ENCODE results near the gene DHRS12.

Gene DHRS12

GRCh38 chr13:51845574-51846318 lies 41.8 kb upstream of the DHRS12 start:
- Histone ChIP-seq H3K36me3 (replicated peaks; ENCODE audit: low read depth, low read length) (no peaks in the 10 kb centered on the region), H3K9ac (ENCODE audit: low read length) (no peak overlapping the region), H3K4me2 (ENCODE audit: low read length) (peak overlapping the region; percentile 43; the same call in 1 of the 2 replicates), H3K79me2 (ENCODE audit: low read length) (no peaks in the 10 kb centered on the region), H3K4me1 (ENCODE audit: low read length) (peaks cover 7% of the 10 kb centered on the region), H4K20me1 (ENCODE audit: insufficient read depth, low read length) (no peaks in the 10 kb centered on the region), H2AFZ (ENCODE audit: low read depth, low read length) (peak overlapping the region; percentile 95), H3K27ac (ENCODE audit: low read length) (no peak overlapping the region), H3K27me3 (ENCODE audit: low read depth, low read length) (peaks cover 22% of the 10 kb centered on the region), H3K9me3 (ENCODE audit: insufficient read depth, low read length) (no peaks in the 10 kb centered on the region), H3K4me3 (ENCODE audit: low read length) (no peak overlapping the region)
- TF ChIP-seq CTCF (IDR thresholded peaks at IDR 0.05; ENCODE audit: low read depth, low read length) (no peak), EZH2phosphoT487 (IDR thresholded peaks at IDR 0.05; ENCODE audit: low read depth) (no peak)

GRCh38 chr13:51844862-51845573 lies 41.1 kb upstream of the DHRS12 start, which contains the start of gene TMEM272:
Gene TMEM272 (minus strand): TSS chr13:51845177. CDS start chr13:51838530, 6,647 bp downstream.
- Histone ChIP-seq H3K79me2 (ENCODE audit: low read length) (no peaks in the 10 kb centered on the region), H3K9ac (ENCODE audit: low read length) (no peak within 1 kb of the TSS), H3K9me3 (ENCODE audit: insufficient read depth, low read length) (no peaks in the 10 kb centered on the region), H3K4me2 (ENCODE audit: low read length) (peak within 1 kb of the TSS; percentile 43), H3K36me3 (replicated peaks; ENCODE audit: low read depth, low read length) (no peaks in the 10 kb centered on the region), H2AFZ (ENCODE audit: low read depth, low read length) (peak within 1 kb of the TSS; percentile 95), H3K27ac (ENCODE audit: low read length) (no peak within 1 kb of the TSS), H3K4me3 (ENCODE audit: low read length) (peak within 1 kb of the TSS; percentile 56), H3K4me1 (ENCODE audit: low read length) (peaks cover 7% of the 10 kb centered on the region), H4K20me1 (ENCODE audit: insufficient read depth, low read length) (no peaks in the 10 kb centered on the region), H3K27me3 (ENCODE audit: low read depth, low read length) (peaks cover 22% of the 10 kb centered on the region)
- TF ChIP-seq CTCF (IDR thresholded peaks at IDR 0.05; ENCODE audit: low read depth, low read length): peak; percentile 98
- TF ChIP-seq EZH2phosphoT487 (IDR thresholded peaks at IDR 0.05; ENCODE audit: low read depth): no peak

- Histone ChIP-seq H3K4me1 (ENCODE audit: low read length) (peaks cover 7% of the 10 kb centered on the region), H3K9ac (ENCODE audit: low read length) (no peak overlapping the region), H3K27ac (ENCODE audit: low read length) (no peak overlapping the region), H3K79me2 (ENCODE audit: low read length) (no peaks in the 10 kb centered on the region), H3K27me3 (ENCODE audit: low read depth, low read length) (peaks cover 22% of the 10 kb centered on the region), H3K4me3 (ENCODE audit: low read length) (no peak overlapping the region), H3K9me3 (ENCODE audit: insufficient read depth, low read length) (no peaks in the 10 kb centered on the region), H3K4me2 (ENCODE audit: low read length) (no peak overlapping the region), H2AFZ (ENCODE audit: low read depth, low read length) (no peak overlapping the region), H4K20me1 (ENCODE audit: insufficient read depth, low read length) (no peaks in the 10 kb centered on the region), H3K36me3 (replicated peaks; ENCODE audit: low read depth, low read length) (no peaks in the 10 kb centered on the region)
- TF ChIP-seq EZH2phosphoT487 (IDR thresholded peaks at IDR 0.05; ENCODE audit: low read depth): no peak
- TF ChIP-seq CTCF (IDR thresholded peaks at IDR 0.05; ENCODE audit: low read depth, low read length): no peak
These were observed 39.6 kb upstream of the DHRS12 start for GRCh38 chr13:51843529-51843928.

GRCh38 chr13:51841732-51842131 lies 37.8 kb upstream of the DHRS12 start:
- no peak overlapping the region for H3K27ac ChIP-seq (ENCODE audit: low read length)
- TF ChIP-seq CTCF (IDR thresholded peaks at IDR 0.05; ENCODE audit: low read depth, low read length) (no peak), EZH2phosphoT487 (IDR thresholded peaks at IDR 0.05; ENCODE audit: low read depth) (no peak)
- no peaks in the 10 kb centered on the region for H4K20me1 ChIP-seq (ENCODE audit: insufficient read depth, low read length)
- no peaks in the 10 kb centered on the region for H3K36me3 ChIP-seq (replicated peaks; ENCODE audit: low read depth, low read length)
- peaks cover 22% of the 10 kb centered on the region for H3K27me3 ChIP-seq (ENCODE audit: low read depth, low read length)
- no peak overlapping the region for H3K9ac ChIP-seq (ENCODE audit: low read length)
- H2AFZ ChIP-seq (ENCODE audit: low read depth, low read length): no peak overlapping the region
- H3K4me2 ChIP-seq (ENCODE audit: low read length): no peak overlapping the region
- no peak overlapping the region for H3K4me3 ChIP-seq (ENCODE audit: low read length)
- peaks cover 7% of the 10 kb centered on the region for H3K4me1 ChIP-seq (ENCODE audit: low read length)
- H3K79me2 ChIP-seq (ENCODE audit: low read length): no peaks in the 10 kb centered on the region
- no peaks in the 10 kb centered on the region for H3K9me3 ChIP-seq (ENCODE audit: insufficient read depth, low read length)

All from OCI-LY3 (cell line).